Measurements from ENCODE around the gene ANKMY1. TPM values are rescaled to one million over a fixed set of nuclear protein-coding genes. Genes with fewer than 3 reads are reported as not detected.

ANKMY1 gene
- total and polyA plus RNA-seq, 2 of the 13 experiments (the other 11 are each of a cell fraction or from before 2014, with no cell fraction given): 11.7 to 18.8 TPM

DNA sequence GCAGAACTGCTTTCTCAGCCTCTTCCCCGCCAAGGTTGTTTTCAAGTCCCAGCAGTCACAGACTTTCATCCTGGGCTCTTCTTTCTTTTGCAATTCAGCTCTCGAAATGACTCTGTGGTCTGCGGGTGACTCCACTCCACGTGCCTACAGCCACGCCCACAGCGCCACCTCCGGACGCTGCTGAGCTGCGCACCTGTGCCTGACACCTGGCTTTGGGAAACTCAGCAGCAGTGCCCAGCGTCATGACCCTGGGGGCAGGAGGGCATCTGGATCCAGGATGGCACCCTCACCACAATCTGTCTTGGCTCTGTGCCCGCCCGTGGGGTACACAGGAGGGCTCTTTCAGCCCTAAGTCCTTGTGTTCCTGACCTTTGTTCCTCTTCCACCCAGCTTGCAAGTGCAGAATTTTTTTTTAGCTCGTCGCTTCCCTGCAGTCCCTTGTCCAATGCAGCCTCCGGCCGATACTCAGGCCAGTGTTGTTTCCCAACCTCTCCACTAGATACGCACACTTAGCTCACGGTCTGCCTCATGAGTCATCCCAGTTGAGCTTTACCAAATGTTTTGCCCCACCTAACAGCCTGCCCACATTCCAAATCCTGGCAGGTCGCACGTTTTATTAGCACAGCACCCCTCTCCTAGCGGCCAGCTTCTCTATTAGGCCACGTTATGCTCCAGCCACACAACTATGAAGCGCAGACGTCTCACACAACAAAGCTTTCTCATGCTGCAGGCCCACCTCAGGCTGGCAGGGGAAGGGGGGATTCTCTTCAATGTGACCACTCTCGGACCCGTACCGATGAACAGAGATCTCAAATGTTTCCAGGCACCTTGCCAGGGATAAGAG lies 22.2 kb upstream of the ANKMY1 start (continued):
- TF ChIP-seq TEAD2 (CRISPR knock-in tag; IDR thresholded peaks at IDR 0.05): no peak
- TF ChIP-seq ERF (CRISPR knock-in tag; IDR thresholded peaks at IDR 0.05): peak; percentile 77
- TF ChIP-seq ZEB1 (IDR thresholded peaks at IDR 0.05; ENCODE audit: insufficient replicate concordance, low read depth): peak; percentile 96
- no peak for TF ChIP-seq ZNF510 (CRISPR knock-in tag; IDR thresholded peaks at IDR 0.05; ENCODE audit: low read depth)
- TF ChIP-seq TCF12 (IDR thresholded peaks at IDR 0.05): no peak
- peak; percentile 29; the same call in 1 of the 2 replicates for TF ChIP-seq TCF12 (CRISPR knock-in tag; IDR thresholded peaks at IDR 0.05)
- TF ChIP-seq ATF7 (IDR thresholded peaks at IDR 0.05): no peak
- TF ChIP-seq ATF7 (CRISPR knock-in tag; IDR thresholded peaks at IDR 0.05): no peak
- TF ChIP-seq, protein P1, sequence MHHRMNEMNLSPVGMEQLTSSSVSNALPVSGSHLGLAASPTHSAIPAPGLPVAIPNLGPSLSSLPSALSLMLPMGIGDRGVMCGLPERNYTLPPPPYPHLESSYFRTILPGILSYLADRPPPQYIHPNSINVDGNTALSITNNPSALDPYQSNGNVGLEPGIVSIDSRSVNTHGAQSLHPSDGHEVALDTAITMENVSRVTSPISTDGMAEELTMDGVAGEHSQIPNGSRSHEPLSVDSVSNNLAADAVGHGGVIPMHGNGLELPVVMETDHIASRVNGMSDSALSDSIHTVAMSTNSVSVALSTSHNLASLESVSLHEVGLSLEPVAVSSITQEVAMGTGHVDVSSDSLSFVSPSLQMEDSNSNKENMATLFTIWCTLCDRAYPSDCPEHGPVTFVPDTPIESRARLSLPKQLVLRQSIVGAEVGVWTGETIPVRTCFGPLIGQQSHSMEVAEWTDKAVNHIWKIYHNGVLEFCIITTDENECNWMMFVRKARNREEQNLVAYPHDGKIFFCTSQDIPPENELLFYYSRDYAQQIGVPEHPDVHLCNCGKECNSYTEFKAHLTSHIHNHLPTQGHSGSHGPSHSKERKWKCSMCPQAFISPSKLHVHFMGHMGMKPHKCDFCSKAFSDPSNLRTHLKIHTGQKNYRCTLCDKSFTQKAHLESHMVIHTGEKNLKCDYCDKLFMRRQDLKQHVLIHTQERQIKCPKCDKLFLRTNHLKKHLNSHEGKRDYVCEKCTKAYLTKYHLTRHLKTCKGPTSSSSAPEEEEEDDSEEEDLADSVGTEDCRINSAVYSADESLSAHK (CRISPR knock-in tag; IDR thresholded peaks at IDR 0.05; ENCODE audit: borderline replicate concordance): no peak
- TF ChIP-seq, protein P2, sequence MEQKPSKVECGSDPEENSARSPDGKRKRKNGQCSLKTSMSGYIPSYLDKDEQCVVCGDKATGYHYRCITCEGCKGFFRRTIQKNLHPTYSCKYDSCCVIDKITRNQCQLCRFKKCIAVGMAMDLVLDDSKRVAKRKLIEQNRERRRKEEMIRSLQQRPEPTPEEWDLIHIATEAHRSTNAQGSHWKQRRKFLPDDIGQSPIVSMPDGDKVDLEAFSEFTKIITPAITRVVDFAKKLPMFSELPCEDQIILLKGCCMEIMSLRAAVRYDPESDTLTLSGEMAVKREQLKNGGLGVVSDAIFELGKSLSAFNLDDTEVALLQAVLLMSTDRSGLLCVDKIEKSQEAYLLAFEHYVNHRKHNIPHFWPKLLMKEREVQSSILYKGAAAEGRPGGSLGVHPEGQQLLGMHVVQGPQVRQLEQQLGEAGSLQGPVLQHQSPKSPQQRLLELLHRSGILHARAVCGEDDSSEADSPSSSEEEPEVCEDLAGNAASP (CRISPR knock-in tag; IDR thresholded peaks at IDR 0.05; ENCODE audit: borderline replicate concordance): 0 out of 2 replicates have a peak, but pooled peaks have one; percentile 53
- peak; percentile 49; the same call in 1 of the 2 replicates for TF ChIP-seq ELF3 (CRISPR knock-in tag; IDR thresholded peaks at IDR 0.05)
- peak; percentile 68; the same call in 1 of the 2 replicates for TF ChIP-seq ZFX (CRISPR knock-in tag; IDR thresholded peaks at IDR 0.05; ENCODE audit: low read depth)
- TF ChIP-seq PRPF4 (IDR thresholded peaks at IDR 0.05; ENCODE audit: low read depth, low read length, poor library complexity, severe bottlenecking): no peak
- TF ChIP-seq MAZ (IDR thresholded peaks at IDR 0.05; ENCODE audit: borderline replicate concordance, low read depth, low read length): no peak
- peak; percentile 57 for TF ChIP-seq MAZ (CRISPR knock-in tag; IDR thresholded peaks at IDR 0.05; ENCODE audit: low read depth)
- no peak for TF ChIP-seq ZNF34 (CRISPR knock-in tag; IDR thresholded peaks at IDR 0.05; ENCODE audit: borderline replicate concordance)
- no peak for TF ChIP-seq SNAPC2 (CRISPR knock-in tag; IDR thresholded peaks at IDR 0.05)
- TF ChIP-seq PHF21A (CRISPR knock-in tag; IDR thresholded peaks at IDR 0.05): peak; percentile 85
- TF ChIP-seq ZNF121 (CRISPR knock-in tag; IDR thresholded peaks at IDR 0.05): no peak
- TF ChIP-seq ARNT2 (CRISPR knock-in tag; IDR thresholded peaks at IDR 0.05; ENCODE audit: low read depth): peak; percentile 67; the same call in 1 of the 2 replicates
- 0 out of 2 replicates have a peak, but pooled peaks have one; percentile 25 for TF ChIP-seq ZBTB8A (CRISPR knock-in tag; IDR thresholded peaks at IDR 0.05; ENCODE audit: borderline replicate concordance, low read depth)
- TF ChIP-seq ZSCAN31 (CRISPR knock-in tag; IDR thresholded peaks at IDR 0.05; ENCODE audit: low read depth): peak; percentile 67; the same call in 1 of the 2 replicates
- TF ChIP-seq NR3C1 (CRISPR knock-in tag; IDR thresholded peaks at IDR 0.05): no peak
- TF ChIP-seq NBN (conservative IDR thresholded peaks at IDR 0.05): no peak
- no peak for TF ChIP-seq SNAI1 (CRISPR knock-in tag; IDR thresholded peaks at IDR 0.05; ENCODE audit: borderline replicate concordance)
- TF ChIP-seq, protein P3, sequence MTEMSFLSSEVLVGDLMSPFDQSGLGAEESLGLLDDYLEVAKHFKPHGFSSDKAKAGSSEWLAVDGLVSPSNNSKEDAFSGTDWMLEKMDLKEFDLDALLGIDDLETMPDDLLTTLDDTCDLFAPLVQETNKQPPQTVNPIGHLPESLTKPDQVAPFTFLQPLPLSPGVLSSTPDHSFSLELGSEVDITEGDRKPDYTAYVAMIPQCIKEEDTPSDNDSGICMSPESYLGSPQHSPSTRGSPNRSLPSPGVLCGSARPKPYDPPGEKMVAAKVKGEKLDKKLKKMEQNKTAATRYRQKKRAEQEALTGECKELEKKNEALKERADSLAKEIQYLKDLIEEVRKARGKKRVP (CRISPR knock-in tag; IDR thresholded peaks at IDR 0.05): no peak; a peak in 1 of 4 replicates
- no peak for TF ChIP-seq ZNF615 (CRISPR knock-in tag; IDR thresholded peaks at IDR 0.05; ENCODE audit: borderline replicate concordance)

Data from HepG2 (cell line).